ENCODE results near the gene AKR1C4. TPM values are rescaled to one million over a fixed set of nuclear protein-coding genes. Genes with fewer than 3 reads are reported as not detected.
"Not testable (repeated sequence)": the region's sequence is repeated elsewhere in the genome, so short reads cannot be mapped to it uniquely, and the experiment has no call there.

The AKR1C4 gene
- total RNA-seq, 4 donors from 2014 or later, result 0.35 TPM; not detected in 3

GRCh38 chr10:5195727-5196374 lies 786 bp upstream of the AKR1C4 start:
- Histone ChIP-seq H3K36me3 (no peaks in the 10 kb centered on the region), H3K4me1 (no peaks in the 10 kb centered on the region), H3K27ac (no peak overlapping the region), H3K9me3 (no peaks in the 10 kb centered on the region), H3K4me3 (no peak overlapping the region), H3K27me3 (no peaks in the 10 kb centered on the region)
- ATAC-seq, result no peak
- in situ Hi-C loops (cut with MboI; ENCODE audit: low sequenced_read_pairs in 4 of 4), result no loop called here
- intact Hi-C loops (cut with DNase I; ENCODE audit: low total_unique reads), result no loop called here
- DNase-seq, result no peak
- TF ChIP-seq POLR2A (IDR thresholded peaks at IDR 0.05) (no peak), CTCF (IDR thresholded peaks at IDR 0.05 in 4 of 5, conservative IDR thresholded peaks at IDR 0.05 in 1 of 5) (no peak)

GRCh38 chr10:5198386-5198785 lies 1.7 kb downstream of the AKR1C4 start:
- TF ChIP-seq CTCF (IDR thresholded peaks at IDR 0.05 in 4 of 5, conservative IDR thresholded peaks at IDR 0.05 in 1 of 5), result no peak
- TF ChIP-seq POLR2A (IDR thresholded peaks at IDR 0.05), result no peak
- DNase-seq (no peak), ATAC-seq (no peak)
- peaks cover 0 to 3% (median 0%) of the 10 kb centered on the region in 3 donors for H3K9me3 ChIP-seq
- no peak overlapping the region for H3K27ac ChIP-seq
- in situ Hi-C loops (cut with MboI; ENCODE audit: low sequenced_read_pairs in 4 of 4) (no loop called here), intact Hi-C loops (cut with DNase I; ENCODE audit: low total_unique reads) (no loop called here)
- H3K4me3 ChIP-seq, result no peak overlapping the region
- H3K4me1 ChIP-seq, result no peaks in the 10 kb centered on the region
- no peaks in the 10 kb centered on the region for H3K27me3 ChIP-seq
- H3K36me3 ChIP-seq, result no peaks in the 10 kb centered on the region

GRCh38 chr10:5199398-5199797 lies 2.8 kb downstream of the AKR1C4 start:
- intact Hi-C loops (cut with DNase I; ENCODE audit: low total_unique reads) (no loop called here), in situ Hi-C loops (cut with MboI; ENCODE audit: low sequenced_read_pairs in 4 of 4) (no loop called here)
- Histone ChIP-seq H3K27ac (no peak overlapping the region), H3K36me3 (no peaks in the 10 kb centered on the region), H3K9me3 (peaks cover 0 to 5% (median 0%) of the 10 kb centered on the region in 3 donors), H3K27me3 (no peaks in the 10 kb centered on the region), H3K4me1 (no peaks in the 10 kb centered on the region), H3K4me3 (no peak overlapping the region)
- TF ChIP-seq CTCF (IDR thresholded peaks at IDR 0.05 in 4 of 5, conservative IDR thresholded peaks at IDR 0.05 in 1 of 5) (no peak), POLR2A (IDR thresholded peaks at IDR 0.05) (no peak)
- DNase-seq, result no peak
- ATAC-seq, result no peak

- DNase-seq (no peak), ATAC-seq (no peak)
- no peaks in the 10 kb centered on the region for H3K27me3 ChIP-seq
- intact Hi-C loops (cut with DNase I; ENCODE audit: low total_unique reads), result no loop called here
- H3K27ac ChIP-seq, result no peak overlapping the region
- H3K9me3 ChIP-seq, result peaks cover 0 to 5% (median 0%) of the 10 kb centered on the region in 3 donors
- no peaks in the 10 kb centered on the region for H3K36me3 ChIP-seq
- H3K4me3 ChIP-seq, result no peak overlapping the region
- TF ChIP-seq CTCF (IDR thresholded peaks at IDR 0.05 in 4 of 5, conservative IDR thresholded peaks at IDR 0.05 in 1 of 5), result no peak
- no peak for TF ChIP-seq POLR2A (IDR thresholded peaks at IDR 0.05)
- in situ Hi-C loops (cut with MboI; ENCODE audit: low sequenced_read_pairs in 4 of 4), result no loop called here
- H3K4me1 ChIP-seq, result no peaks in the 10 kb centered on the region
These were observed 10.2 kb downstream of the AKR1C4 start for GRCh38 chr10:5206799-5207198.

- intact Hi-C loops (cut with DNase I; ENCODE audit: low total_unique reads); H3K27me3 ChIP-seq; DNase-seq; H3K4me1 ChIP-seq; in situ Hi-C loops (cut with MboI; ENCODE audit: low sequenced_read_pairs in 4 of 4); H3K36me3 ChIP-seq; H3K27ac ChIP-seq; H3K4me3 ChIP-seq; ATAC-seq; H3K9me3 ChIP-seq: not testable (repeated sequence)
These were observed 13.1 kb downstream of the AKR1C4 start for GRCh38 chr10:5209776-5210175.

GRCh38 chr10:5210261-5210660 lies 13.6 kb downstream of the AKR1C4 start:
- H3K36me3 ChIP-seq; ATAC-seq; H3K9me3 ChIP-seq; H3K4me3 ChIP-seq; H3K27me3 ChIP-seq; in situ Hi-C loops (cut with MboI; ENCODE audit: low sequenced_read_pairs in 4 of 4); H3K27ac ChIP-seq; H3K4me1 ChIP-seq; intact Hi-C loops (cut with DNase I; ENCODE audit: low total_unique reads); DNase-seq: not testable (repeated sequence)

Data from gastrocnemius medialis (tissue), 4 donors.